Measurements from ENCODE around the gene SLC6A19.
A peak's percentile ranks its signal among the peaks of the same experiment; 100 is the strongest.
"Not testable (repeated sequence)": the region's sequence is repeated elsewhere in the genome, so short reads cannot be mapped to it uniquely, and the experiment has no call there.

SLC6A19 gene

GRCh38 chr5:1201327-1202025, at the start of gene SLC6A19:
TSS of gene SLC6A19 (plus strand) at chr5:1201595. CDS start at chr5:1201651, 56 bp downstream.
- Histone ChIP-seq H3K4me3 (no peak within 1 kb of the TSS), H3K27ac (no peak within 1 kb of the TSS)

- Histone ChIP-seq H3K27ac (peak overlapping the region in 1 of 21 experiments; percentile 30), H3K4me3 (no peak overlapping the region)
Measured at GRCh38 chr5:1152156-1152555, 49.2 kb upstream of the SLC6A19 start.

GRCh38 chr5:1152771-1153282, 48.6 kb upstream of the SLC6A19 start:
- Histone ChIP-seq H3K27ac (no peak overlapping the region), H3K4me3 (no peak overlapping the region)

GRCh38 chr5:1153428-1153827, 48.0 kb upstream of the SLC6A19 start:
- Histone ChIP-seq H3K4me3 (no peak overlapping the region), H3K27ac (no peak overlapping the region)

GRCh38 chr5:1155191-1156032, 46.0 kb upstream of the SLC6A19 start:
- H3K27ac ChIP-seq = peak overlapping the region in 6 of 21 experiments; percentile 29 to 78 (median 68)

GRCh38 chr5:1156033-1156753, 45.2 kb upstream of the SLC6A19 start:
- Histone ChIP-seq H3K27ac (peak overlapping the region in 6 of 21 experiments; percentile 29 to 78 (median 68)), H3K4me3 (peak overlapping the region in 2 of 7 experiments; percentile 8 to 18)

More at GRCh38 chr5:1155191-1156032, 46.0 kb upstream of the SLC6A19 start:
- H3K4me3 ChIP-seq = peak overlapping the region in 2 of 7 experiments; percentile 8 to 18

GRCh38 chr5:1156754-1157460, 44.5 kb upstream of the SLC6A19 start:
- H3K4me3 ChIP-seq = no peak overlapping the region
- peak overlapping the region in 1 of 21 experiments; percentile 57 for H3K27ac ChIP-seq

- H3K4me3 ChIP-seq, H3K27ac ChIP-seq: not testable (repeated sequence)
Measured at GRCh38 chr5:1157461-1157986, 43.9 kb upstream of the SLC6A19 start.

- Histone ChIP-seq H3K4me3 (no peak overlapping the region), H3K27ac (no peak overlapping the region)
Measured at GRCh38 chr5:1158647-1159340, 42.6 kb upstream of the SLC6A19 start.

GRCh38 chr5:1159341-1159675, 42.1 kb upstream of the SLC6A19 start:
- Histone ChIP-seq H3K27ac (no peak overlapping the region), H3K4me3 (no peak overlapping the region)

- Histone ChIP-seq H3K4me3 (no peak overlapping the region), H3K27ac (no peak overlapping the region)
Measured at GRCh38 chr5:1159774-1160406, 41.5 kb upstream of the SLC6A19 start.

- H3K4me3 ChIP-seq = no peak overlapping the region
- peak overlapping the region in 5 of 21 experiments; percentile 8 to 71 (median 33) for H3K27ac ChIP-seq
Measured at GRCh38 chr5:1161108-1161832, 40.1 kb upstream of the SLC6A19 start.

- Histone ChIP-seq H3K4me3 (no peak overlapping the region), H3K27ac (peak overlapping the region in 5 of 21 experiments; percentile 8 to 71 (median 33))
Measured at GRCh38 chr5:1161833-1162229, 39.6 kb upstream of the SLC6A19 start.

GRCh38 chr5:1162276-1162675, 39.1 kb upstream of the SLC6A19 start:
- Histone ChIP-seq H3K4me3 (no peak overlapping the region), H3K27ac (peak overlapping the region in 2 of 21 experiments; percentile 33 to 46)

GRCh38 chr5:1162751-1163150, 38.6 kb upstream of the SLC6A19 start:
- H3K4me3 ChIP-seq = no peak overlapping the region
- H3K27ac ChIP-seq = peak overlapping the region in 1 of 21 experiments; percentile 15

GRCh38 chr5:1163366-1163765, 38.0 kb upstream of the SLC6A19 start:
- no peak overlapping the region for H3K4me3 ChIP-seq
- peak overlapping the region in 1 of 21 experiments; percentile 15 for H3K27ac ChIP-seq

- no peak overlapping the region for H3K27ac ChIP-seq
- no peak overlapping the region for H3K4me3 ChIP-seq
Measured at GRCh38 chr5:1163879-1164278, 37.5 kb upstream of the SLC6A19 start.

All from skin epidermis (tissue), 12 donors.